Measurements from ENCODE around the gene CYSLTR2.

DNA sequence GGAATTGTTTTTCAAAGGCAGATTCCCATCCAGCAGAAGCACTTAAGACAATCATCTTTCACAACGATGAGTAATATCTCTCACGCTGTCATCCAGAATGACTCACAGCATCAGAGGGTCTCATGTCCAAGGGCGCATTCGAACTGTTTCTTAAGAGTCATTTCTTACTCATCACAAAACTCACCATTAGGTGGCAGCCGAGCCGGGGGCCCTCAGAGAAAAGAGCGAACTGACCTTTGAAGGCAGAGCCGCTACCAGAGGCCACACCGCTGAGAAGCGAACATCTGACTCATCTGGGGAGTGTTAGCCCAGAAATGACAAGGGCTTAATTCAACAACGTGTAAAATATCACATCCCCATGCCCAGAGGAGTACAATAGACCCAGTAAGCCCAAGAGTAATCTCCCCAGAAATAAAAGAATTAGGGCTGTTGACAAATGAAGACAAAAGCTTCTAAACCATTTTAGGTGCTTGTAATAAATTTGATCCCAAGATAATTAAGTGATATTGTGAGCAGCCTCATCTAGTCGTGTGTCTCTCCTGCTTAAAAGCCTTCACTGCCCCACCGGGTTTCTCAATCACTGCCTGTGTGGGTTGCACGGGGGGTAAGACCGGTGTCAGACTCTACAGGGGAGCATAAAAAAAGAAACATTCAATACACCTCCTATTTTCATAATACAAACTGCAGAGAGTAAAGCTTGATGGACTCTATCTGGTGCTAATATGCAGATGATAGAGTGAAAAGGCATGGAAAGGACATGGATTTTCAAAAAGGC, 96.2 kb downstream of the CYSLTR2 start:
- TF ChIP-seq, protein P1, sequence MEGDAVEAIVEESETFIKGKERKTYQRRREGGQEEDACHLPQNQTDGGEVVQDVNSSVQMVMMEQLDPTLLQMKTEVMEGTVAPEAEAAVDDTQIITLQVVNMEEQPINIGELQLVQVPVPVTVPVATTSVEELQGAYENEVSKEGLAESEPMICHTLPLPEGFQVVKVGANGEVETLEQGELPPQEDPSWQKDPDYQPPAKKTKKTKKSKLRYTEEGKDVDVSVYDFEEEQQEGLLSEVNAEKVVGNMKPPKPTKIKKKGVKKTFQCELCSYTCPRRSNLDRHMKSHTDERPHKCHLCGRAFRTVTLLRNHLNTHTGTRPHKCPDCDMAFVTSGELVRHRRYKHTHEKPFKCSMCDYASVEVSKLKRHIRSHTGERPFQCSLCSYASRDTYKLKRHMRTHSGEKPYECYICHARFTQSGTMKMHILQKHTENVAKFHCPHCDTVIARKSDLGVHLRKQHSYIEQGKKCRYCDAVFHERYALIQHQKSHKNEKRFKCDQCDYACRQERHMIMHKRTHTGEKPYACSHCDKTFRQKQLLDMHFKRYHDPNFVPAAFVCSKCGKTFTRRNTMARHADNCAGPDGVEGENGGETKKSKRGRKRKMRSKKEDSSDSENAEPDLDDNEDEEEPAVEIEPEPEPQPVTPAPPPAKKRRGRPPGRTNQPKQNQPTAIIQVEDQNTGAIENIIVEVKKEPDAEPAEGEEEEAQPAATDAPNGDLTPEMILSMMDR (IDR thresholded peaks at IDR 0.05; ENCODE audit: low read depth, low read length) = peak; percentile 64
- TF ChIP-seq POLR2A (IDR thresholded peaks at IDR 0.05; ENCODE audit: extremely low read depth, insufficient read length) = no peak

All from NB4 (cell line).